NCI-H1417 treated with DMSO at 0.1 percent for 48 hours (cell line): Measurements from ENCODE around the gene ANTXR1.

ENCODE experiments used
- DNase-seq: peaks from one replicate; lab custom pipeline; 2025; lab: John Stamatoyannopoulos, UW

Gene ANTXR1

DNA sequence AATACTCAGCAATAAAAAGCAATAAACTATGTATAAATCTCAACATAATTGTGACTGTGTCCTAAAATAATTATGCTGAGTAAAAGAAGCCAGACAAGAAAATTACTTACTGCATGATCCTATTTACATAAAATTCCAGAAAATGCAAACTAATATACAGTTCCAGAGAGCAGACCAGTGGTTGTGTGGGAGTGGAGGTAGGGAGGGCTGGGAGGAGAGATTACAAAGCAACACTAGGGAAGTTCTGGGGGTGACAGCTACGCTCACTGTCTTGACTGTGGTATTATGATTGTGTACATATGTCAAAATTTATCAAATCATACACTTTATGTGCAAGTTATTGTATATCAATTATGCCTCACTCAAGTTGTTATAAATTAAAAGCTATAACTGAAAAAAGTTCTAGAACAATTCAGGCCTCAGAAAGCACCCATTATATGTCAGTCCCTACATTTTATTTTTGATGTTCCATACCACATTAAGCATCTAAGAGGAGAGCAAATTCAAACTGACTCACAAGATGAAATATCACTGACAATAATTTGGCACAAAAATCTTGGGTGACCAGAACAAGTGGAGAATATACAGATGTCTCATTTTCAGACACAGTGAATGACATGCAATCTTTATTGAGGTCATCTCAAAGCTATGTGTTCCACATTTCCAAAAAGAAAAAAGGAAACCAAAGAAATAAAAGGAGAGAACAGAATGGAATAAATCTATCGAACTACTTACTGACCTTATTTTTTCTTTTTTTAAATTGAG is 85.1 kb downstream of the ANTXR1 start:
- DNase-seq = no peak

DNA sequence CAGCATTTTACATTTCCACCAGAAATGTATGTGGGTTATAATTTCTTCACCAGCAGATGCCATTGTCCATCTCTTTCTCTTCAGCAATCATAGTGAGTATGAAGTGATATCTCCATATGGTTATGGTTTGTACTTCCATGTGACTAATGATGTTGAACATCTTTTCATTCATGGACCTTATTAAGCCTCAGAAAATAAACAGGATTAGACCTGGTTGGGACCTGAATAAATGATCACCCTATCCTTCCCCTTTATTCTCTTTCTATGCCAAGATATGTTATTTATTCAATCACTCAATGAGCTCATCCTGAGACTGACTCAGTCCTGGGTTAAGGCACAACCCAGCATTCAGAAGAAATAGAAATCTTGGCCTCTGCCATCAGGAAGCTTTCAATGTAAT is 86.6 kb downstream of the ANTXR1 start:
- DNase-seq = no peak

DNA sequence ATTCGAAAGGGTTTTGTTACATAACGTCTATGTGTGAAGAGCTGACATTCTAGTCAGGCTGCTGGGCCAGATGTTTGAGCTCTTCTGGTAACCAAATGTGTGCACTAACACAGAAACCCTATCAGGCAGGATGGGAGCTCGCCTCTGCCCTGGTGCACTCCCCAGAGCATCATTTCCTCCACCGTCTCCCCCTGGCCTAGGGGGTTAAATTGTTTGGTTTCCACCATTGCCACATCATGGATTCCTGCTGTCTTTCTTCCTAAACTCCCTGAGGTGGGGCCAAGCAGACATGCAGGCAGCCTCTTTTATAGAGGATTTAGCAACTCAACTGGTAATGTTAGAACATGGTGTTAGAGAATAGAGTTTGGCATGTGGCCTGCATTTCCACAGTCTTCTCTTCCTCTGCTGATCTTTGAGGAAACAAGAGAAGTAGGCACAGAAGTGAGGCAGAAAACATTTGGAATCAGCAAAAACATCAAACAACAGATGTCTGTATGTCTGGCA is 87.3 kb downstream of the ANTXR1 start:
- DNase-seq = no peak

DNA sequence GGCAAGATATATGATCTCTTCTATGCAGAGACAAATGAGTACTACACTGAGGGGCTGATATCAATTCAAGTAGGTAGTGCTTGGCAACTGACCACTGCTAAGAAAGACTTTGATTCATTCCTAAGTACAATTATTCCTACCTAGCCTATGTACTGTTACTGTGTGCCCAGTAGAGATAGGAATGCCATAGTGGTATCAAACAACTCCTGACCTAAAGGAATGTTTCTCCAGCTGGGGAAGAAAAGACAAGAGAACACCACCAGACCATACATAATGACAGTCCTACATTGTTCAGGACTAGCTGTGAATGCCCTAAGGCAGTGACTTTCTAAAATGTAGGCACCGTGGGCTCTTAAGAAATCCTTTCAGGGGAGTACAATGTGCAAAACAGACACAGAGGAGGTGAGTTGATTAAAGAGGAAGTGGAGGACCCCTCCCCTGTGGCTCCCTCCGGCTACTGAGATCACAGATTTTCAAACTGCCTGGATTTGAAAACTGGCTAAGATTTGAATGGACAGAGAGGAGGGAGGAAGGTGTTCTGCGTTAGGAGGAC is 89.1 kb downstream of the ANTXR1 start:
- no peak for DNase-seq

DNA sequence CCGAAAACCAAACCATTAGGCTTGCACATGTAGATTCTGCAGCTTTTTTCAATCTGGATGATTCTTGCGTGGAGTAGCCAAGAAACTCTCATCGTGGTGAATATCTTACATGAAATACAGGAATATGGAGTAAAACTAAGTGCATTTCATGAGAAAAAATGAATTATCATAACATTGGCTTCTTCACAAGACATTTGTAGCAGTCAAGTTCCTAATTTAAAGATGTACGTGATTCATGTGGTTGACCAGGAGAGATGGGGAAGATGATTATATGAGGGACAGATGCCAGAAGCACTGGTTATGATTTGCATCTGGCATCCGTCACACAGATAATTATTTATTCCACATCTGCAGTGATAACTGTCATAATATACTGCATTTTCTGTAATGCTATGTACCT is 90.4 kb downstream of the ANTXR1 start:
- DNase-seq = no peak

DNA sequence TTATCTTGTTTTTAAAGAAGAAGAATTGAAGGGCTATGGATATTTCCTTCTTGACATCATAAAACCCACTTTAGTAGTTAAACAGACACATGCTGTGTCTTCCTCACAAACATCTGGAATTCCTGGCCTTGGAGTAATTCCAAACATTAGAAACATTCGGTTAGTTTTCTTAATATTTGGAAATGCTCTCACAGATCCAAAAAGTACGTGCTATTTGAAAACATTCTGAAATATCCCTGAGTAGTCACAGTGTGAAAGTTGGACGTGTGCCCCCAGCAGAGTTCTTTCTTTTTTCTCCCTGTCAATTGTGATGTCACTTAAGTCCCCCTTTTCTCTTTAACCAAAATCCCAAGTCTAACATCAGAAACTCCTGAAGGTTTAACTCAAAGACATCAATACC is 91.3 kb downstream of the ANTXR1 start:
- DNase-seq = no peak

DNA sequence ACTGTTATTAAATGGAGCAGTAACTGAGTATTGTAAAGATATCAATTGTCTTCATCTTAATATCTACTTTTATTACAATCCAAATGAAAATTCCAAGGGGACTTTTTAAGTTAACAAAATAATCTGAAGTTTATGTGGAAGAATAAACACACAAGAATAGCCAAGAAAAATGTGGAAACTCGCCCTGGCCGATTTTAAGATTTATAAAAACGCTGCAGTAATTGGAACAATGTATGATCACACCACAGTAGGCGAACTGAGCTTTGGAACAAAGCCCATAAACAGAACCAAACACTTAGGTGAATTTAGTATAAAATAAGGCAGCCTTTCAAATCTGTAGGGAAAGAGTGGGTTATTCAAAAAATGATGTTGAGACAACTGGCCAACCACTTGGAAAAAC is 96.3 kb downstream of the ANTXR1 start:
- no peak for DNase-seq

DNA sequence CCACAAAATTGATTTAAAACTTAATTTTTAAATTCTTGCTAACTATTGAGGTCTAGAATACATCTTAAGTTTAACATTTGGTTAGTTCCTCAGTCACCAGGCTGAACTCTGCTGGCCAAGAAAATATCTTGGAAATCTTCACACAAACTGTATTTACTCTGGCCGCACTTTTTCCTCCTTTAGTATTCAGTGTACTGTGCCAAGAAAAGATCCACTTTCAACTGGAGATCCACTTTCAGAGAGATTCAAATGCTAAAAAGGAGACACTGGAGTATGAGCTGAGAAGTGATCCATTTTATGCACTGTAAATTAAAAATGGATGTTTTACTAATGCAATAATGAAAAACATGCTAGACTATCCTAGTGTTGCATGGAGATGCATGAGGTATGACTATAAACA is 98.1 kb downstream of the ANTXR1 start:
- no peak for DNase-seq

DNA sequence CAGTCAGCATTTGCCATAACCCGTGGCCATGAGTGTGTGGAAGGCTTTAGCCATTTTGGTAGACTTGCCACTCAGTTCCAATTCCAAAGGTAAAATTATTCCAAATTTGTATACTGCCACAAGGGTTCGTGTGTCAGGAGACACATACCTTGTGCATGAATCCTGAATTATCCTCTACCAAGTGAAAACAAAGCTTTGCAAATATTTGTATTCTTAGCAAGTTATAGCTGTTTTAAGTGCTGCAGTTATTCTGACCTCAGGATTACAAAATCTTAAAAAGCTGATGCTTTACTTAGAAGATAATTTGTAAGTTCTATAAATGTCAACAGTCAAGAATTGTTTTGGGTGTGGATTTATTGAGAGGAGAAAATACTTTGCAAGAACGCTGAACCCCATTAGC is 100.6 kb downstream of the ANTXR1 start:
- DNase-seq = no peak

DNA sequence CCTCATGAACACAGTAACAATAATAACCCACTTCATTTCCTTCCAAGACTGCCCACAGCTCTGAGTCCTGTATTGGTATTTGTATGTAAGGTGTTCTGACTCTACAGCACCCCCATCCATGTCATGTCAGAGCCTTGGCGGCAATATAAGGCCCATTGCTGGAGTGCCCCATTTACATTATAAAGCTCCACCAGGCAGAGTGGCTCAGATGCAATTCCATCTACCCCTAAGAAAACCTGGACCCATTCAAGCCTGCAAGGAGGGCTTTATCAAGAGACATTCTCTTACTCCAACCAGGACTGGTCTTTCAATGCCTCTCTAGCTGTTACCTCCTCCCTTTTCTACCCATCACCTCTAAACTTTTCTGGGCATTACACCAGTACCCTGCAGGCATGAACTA is 101.6 kb downstream of the ANTXR1 start:
- DNase-seq = no peak

DNA sequence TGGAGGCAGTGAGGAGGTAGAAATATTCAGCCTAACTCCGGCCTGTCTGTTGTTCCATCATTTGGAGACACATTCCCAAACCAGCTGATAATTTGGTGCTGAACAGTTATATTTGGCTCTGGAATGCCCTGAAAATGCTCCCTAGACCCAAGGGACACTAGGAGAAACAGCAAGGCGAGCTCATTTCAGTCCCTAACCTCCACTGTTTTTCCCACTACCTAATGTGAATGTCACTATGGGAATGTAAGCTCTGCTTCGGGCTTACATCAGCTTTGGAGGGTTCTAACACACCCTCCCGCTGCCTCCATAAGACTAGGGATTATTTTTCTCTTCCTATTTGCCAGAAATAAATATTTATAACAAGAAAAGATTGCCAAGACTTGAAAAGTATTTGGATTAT is 103.5 kb downstream of the ANTXR1 start:
- DNase-seq = no peak

DNA sequence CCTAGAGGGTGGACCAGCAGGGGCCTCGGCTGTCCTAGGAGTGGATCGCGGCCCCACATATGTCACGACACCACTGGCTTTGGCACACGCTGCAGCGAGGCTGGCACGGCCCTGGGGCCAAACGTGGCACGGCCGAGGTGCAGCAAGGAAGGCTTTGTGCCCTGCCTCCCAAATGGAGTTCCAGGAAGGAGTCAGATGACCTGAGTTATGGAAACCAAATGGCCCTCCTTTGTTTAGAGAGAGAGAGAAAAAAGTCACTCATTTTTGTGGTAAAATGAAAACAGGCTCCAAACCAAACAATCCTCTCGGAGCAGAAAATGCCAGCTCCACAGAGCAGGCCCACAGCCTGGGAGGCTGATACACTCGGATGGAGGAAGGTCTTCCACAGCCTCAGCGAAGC is 105.6 kb downstream of the ANTXR1 start:
- no peak for DNase-seq

DNA sequence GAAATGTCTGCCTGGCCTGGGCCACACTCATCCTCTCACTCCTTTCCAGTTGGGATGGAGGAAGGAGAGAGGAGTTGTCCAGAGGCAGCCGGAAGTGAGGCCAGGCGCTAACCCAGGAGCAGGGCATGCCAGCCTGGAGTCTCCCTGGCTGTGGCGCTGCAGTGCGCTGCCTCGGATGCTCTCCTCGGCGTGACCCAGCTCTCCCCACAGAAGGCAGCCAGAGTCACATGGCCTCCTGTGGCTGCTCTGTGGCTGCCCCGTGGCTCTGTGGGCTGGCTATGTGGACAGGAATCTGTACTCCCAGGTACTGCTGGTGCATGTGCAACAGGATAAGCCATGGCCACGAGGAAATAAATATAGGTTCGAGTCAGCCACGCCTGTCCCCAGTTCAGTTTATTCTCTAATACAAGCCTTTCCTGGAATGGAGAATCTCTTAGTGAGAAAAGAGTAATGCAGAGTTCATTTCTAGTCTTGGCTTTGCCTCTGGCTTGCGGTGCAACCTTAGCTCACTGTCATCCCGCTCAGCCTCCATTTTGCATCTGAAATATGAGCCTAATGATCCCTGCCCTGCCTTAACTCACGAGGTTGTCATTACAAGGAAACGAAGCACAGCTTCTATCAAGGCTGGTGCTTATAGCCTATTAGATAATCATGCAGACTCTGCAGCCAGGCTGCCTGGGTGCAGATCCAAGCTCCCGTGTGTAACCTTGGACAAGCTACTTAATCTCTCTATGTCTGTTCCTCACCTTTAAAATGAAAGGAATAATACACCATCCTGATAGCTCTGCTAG is 106.3 kb downstream of the ANTXR1 start:
- DNase-seq = no peak

DNA sequence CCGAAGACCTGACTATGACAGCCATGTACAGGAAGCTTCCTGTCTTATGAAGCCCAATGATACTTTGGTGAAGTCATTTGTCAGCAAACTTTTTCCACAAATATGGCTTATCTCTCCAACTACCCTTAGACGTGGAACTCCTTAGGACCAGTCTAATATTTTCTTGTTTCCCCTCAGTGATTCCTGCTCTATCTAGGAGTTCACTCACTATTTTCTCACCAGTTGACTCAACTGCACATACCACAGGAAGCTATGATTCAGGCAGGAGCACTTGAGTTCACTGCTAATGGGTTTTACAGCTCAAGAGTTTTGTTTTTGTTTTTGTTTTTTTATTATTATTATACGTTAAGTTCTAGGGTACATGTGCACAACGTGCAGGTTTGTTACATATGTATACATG is 109.3 kb downstream of the ANTXR1 start:
- no peak for DNase-seq

DNA sequence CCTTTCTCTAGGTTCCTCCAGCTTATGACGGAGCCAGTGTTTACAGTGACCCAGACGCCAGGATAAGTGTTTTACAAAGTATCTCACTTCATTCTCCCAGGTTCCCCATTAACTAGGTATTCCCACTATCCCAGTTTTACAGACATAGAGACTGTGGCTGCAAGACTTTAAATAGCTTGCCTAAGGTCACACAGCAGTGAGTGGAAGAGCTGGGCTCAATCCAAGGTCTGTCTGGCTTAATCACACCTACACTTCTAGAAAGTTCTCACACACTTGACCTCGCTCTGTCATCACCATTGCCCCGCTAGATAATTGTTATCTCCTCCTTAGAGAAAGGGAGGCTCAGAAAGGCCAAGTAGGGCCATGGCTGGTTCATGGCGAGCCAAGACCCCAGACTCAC is 110.2 kb downstream of the ANTXR1 start:
- DNase-seq = no peak

DNA sequence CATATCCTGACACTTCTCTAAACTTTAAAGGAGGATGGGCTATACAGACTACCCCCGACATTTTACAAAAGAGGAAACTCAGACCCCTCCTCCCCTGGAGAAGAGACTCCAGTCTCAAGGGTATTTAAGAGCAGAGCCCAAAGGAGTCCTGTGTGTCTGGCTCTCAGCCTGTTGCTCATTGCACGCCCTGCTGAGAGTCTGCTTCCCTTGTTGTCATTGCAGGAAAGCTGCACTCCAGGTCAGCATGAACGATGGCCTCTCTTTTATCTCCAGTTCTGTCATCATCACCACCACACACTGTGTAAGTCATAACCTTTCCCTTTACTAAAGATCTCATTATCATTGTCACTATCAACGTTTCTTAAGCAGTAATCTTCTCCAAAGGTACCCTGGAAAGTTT is 111.4 kb downstream of the ANTXR1 start:
- DNase-seq = no peak

DNA sequence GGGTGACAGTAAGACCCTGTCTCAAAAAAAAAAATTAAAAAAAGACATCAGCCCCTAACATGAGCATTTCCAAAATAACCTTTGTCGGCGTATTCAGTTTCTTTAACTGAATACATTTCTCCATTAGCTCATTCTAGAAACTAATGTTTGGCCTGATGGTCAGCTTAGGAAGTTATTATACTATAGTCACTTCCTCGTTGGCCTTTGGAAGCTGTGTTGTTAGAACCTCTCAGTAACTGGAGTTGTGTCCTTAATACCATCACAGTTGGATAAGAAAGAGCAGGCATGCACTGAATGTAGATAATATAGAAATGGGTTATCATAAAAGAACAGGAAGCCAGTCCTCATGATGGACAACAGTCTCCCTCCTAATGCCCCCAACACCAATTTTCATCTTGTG is 112.8 kb downstream of the ANTXR1 start:
- no peak for DNase-seq

DNA sequence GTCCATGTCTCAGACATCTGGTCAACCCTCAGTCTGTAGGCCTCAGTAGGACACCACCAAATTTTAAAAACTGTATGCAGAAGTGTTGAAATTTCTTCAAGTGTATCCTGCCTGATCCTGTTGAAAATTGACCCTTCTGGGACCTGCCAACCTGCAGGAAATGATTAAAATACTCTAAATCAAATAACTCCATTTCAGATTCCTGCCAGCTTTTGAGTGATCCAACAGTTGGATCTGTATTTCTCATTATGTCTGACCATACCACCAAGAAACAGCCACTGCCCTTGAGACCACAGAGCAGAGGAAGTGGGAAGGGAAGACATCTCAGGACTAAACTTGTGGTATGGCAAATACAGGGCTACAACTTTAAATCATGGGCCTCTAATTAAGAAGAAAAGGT is 113.4 kb downstream of the ANTXR1 start:
- no peak for DNase-seq

DNA sequence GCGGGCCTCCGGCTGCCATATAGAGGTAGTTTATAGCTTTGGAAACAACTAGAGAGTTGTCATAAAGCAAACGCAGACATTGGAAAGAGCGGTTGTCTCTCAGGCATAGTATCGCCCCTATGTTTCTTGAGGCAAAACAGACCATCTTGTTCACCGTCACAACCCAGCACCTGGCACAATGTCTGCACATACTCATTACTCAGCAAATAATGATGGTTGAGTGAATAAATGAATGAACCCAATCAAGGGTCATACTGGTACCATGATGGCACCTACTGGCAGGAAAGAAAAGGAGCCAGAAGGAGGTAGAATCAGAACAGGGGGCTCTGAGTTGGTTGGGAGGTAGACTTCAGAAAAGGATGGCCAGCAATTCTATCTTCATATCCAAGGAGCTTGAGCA is 118.5 kb downstream of the ANTXR1 start:
- no peak for DNase-seq

DNA sequence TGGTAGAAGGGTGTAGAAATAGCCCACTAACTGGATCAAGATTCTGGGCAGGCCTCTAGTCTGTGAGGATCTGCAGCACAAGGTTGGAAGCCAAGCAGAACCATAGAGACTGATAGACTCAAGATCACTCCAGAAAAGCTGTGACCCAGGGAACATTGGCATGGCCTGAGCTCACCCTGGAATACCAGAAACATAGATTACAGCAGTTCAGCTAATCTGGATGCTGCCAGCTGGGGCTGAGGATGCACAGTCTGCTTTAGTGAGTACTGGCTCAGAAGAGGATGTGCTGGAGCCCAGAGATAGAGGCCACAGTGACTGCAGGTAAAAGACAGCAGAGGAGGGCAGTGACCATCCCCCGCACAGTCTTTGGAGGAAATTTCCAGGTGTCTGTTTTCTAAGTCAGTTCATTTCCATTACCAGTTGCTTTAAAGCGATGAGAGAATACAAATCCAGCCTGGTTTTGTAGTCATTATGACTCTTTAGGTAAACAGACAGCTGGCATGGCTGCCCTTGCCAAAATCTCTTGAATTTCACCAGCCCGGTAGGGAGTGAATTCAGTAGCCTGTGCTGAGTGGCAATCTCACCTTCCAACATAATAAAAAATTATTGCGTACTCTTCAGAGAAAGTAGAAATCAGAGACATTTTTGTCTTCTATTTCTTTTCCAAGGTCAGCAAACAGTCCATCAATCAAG is 119.2 kb downstream of the ANTXR1 start:
- no peak for DNase-seq

DNA sequence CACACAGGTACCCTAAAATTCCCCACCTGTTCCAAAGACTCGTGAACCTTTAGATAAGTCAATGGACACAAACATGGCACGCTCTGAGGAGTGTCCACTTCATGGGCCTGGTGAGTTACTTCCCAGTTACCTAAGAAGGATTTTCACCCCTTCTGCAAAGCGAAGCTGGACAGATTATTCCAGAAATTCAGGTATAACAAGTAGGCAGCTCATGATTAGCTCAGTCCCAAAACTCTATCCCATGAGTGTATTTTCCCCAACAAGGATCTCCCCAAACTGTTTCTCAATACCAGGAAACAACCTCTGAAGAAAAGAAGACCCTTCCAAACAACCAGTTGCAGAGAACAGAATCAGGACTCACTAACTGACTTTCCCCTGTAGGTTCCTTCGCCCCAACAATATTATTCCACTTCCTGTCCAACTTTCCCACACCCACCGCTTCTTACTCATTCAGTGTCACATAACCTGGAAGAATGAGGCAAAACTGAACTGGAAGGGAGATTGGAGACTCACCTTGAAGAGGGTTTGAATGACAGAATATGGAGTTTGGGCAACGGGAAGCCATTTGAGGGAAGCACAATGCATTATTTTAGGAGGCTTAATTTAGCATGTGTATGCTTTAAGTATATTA is 120.1 kb downstream of the ANTXR1 start:
- no peak for DNase-seq

DNA sequence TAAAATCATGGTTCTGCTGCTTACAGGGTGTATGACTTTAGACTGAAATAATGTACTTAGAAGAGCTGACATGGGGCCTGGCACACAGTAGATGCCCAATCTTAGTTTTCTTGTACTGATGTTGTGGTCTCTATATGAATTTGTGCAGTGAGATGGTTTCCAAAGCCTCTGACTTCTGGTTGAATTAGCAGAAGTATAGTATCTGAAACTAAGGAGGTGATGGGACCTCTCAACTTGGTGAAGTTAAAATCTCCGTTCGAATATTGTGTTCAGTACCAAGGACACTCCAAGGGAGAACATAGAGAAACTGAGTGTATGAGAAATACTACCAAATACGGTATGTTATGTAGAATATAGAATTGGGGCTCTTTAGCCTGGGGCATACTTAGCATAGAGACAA is 120.9 kb downstream of the ANTXR1 start:
- no peak for DNase-seq
